ENCODE measurements around the gene COQ8B.
A peak's percentile ranks its signal among the peaks of the same experiment; 100 is the strongest.

Gene COQ8B

GRCh38 chr19:40677156-40677555, 39.5 kb downstream of the COQ8B start:
- H3K27ac ChIP-seq = no peak overlapping the region
- DNase-seq (ENCODE audit: low spot score) = no peak
- CTCF ChIA-PET = no interaction called here
- POLR2A ChIA-PET (ENCODE audit: low non-redundant PET) = no interaction called here
- no peak for TF ChIP-seq CTCF (conservative IDR thresholded peaks at IDR 0.05; ENCODE audit: low read depth)

GRCh38 chr19:40674291-40674690, 42.4 kb downstream of the COQ8B start:
- no peak for DNase-seq (ENCODE audit: low spot score)
- CTCF ChIA-PET = no interaction called here
- no peak for TF ChIP-seq CTCF (conservative IDR thresholded peaks at IDR 0.05; ENCODE audit: low read depth)
- H3K27ac ChIP-seq = peak overlapping the region; percentile 30; the same call in 1 of the 2 replicates
- POLR2A ChIA-PET (ENCODE audit: low non-redundant PET) = no interaction called here

- ChIA-PET CTCF (no interaction called here), POLR2A (ENCODE audit: low non-redundant PET) (no interaction called here)
- H3K27ac ChIP-seq = no peak overlapping the region
- TF ChIP-seq CTCF (conservative IDR thresholded peaks at IDR 0.05; ENCODE audit: low read depth) = no peak
- no peak for DNase-seq (ENCODE audit: low spot score)
Measured at GRCh38 chr19:40673397-40673796, 43.3 kb downstream of the COQ8B start.

GRCh38 chr19:40672573-40673299, 44.0 kb downstream of the COQ8B start:
- TF ChIP-seq CTCF (conservative IDR thresholded peaks at IDR 0.05; ENCODE audit: low read depth) = no peak
- CTCF ChIA-PET = no interaction called here
- POLR2A ChIA-PET (ENCODE audit: low non-redundant PET) = no interaction called here
- no peak overlapping the region for H3K27ac ChIP-seq
- DNase-seq (ENCODE audit: low spot score) = no peak

- ChIA-PET POLR2A (ENCODE audit: low non-redundant PET) (interaction anchor here (0.7 kb wide), 1 partner anchor 106 kb away, joined by 6 read pairs; the partner anchor contains the start of gene RAB4B), CTCF (interaction anchor here (0.6 kb wide), 1 partner anchor 37 kb away, joined by 3 read pairs; no protein-coding TSS in a partner anchor)
- H3K27ac ChIP-seq = peak overlapping the region; percentile 13
- no peak for DNase-seq (ENCODE audit: low spot score)
- TF ChIP-seq CTCF (conservative IDR thresholded peaks at IDR 0.05; ENCODE audit: low read depth) = no peak
Measured at GRCh38 chr19:40672038-40672437, 44.6 kb downstream of the COQ8B start.

GRCh38 chr19:40671404-40671803, 45.3 kb downstream of the COQ8B start:
- TF ChIP-seq CTCF (conservative IDR thresholded peaks at IDR 0.05; ENCODE audit: low read depth) = no peak
- ChIA-PET POLR2A (ENCODE audit: low non-redundant PET) (interaction anchor here (0.7 kb wide), 1 partner anchor 106 kb away, joined by 6 read pairs; the partner anchor contains the start of gene RAB4B), CTCF (interaction anchor here (0.6 kb wide), 1 partner anchor 36 kb away, joined by 3 read pairs; no protein-coding TSS in a partner anchor)
- no peak for DNase-seq (ENCODE audit: low spot score)
- H3K27ac ChIP-seq = peak overlapping the region; percentile 13

All from RWPE1 (cell line).